Transverse colon (tissue), 4 donors: ENCODE results near the gene MTHFR.

Source experiments
- CTCF ChIP-seq, 5 experiments: fragments of 200-600 bp in 3 of 5; fragments of 450-650 bp in 2 of 5; sonication (generic) in 3 of 5; IDR thresholded peaks; 1 replicate in 2 of 5; 2 replicates in 3 of 5; pipeline ENCODE4 v1.5.1; 2016 to 2017; ENCODE audit warnings: antibody characterized with exemption in 5 of 5, inconsistent platforms in 3 of 5, mild to moderate bottlenecking in 2 of 5, moderate library complexity in 1 of 5
- EP300 ChIP-seq: sonication (generic); formaldehyde crosslinking; IDR thresholded peaks from one replicate; pipeline ENCODE4 v1.6.1; 2017; ENCODE audit warnings: antibody characterized with exemption, low read depth
- POLR2A ChIP-seq: fragments of 450-650 bp; IDR thresholded peaks from one replicate; pipeline ENCODE4 v1.6.1; 2016; ENCODE audit warnings: antibody characterized with exemption, mild to moderate bottlenecking, moderate library complexity
- POLR2AphosphoS5 ChIP-seq, 3 donors: sonication (generic); formaldehyde crosslinking; IDR thresholded peaks; one replicate each; pipeline ENCODE4 v1.6.1; 2016; ENCODE audit warnings: antibody characterized with exemption in 3 of 3

GRCh38 chr1:11794446-11795237 lies 11.1 kb downstream of the MTHFR start:
- TF ChIP-seq POLR2A (no peak), CTCF (IDR thresholded peaks at IDR 0.05) (no peak), EP300 (no peak), POLR2AphosphoS5 (IDR thresholded peaks at IDR 0.05) (no peak)
